Esophagus squamous epithelium (tissue), 4 donors: Measurements from ENCODE around the gene CEP162.

Experiments used
- POLR2A ChIP-seq, 4 donors: fragments of 450-650 bp; IDR thresholded peaks; one replicate each; pipeline ENCODE4 v1.6.1; 2017; ENCODE audit warnings: antibody characterized with exemption in 4 of 4, mild to moderate bottlenecking in 4 of 4, moderate library complexity in 3 of 4
- TF ChIP-seq, protein P1 (sequence below), 6 experiments: fragments of 450-650 bp in 4 of 6; fragments of 200-600 bp in 2 of 6; sonication (generic) in 2 of 6; IDR thresholded peaks; one replicate each; pipeline ENCODE4 v1.5.1; 2016 to 2019; ENCODE audit warnings: antibody characterized with exemption in 6 of 6, mild to moderate bottlenecking in 4 of 6, moderate library complexity in 4 of 6

DNA sequence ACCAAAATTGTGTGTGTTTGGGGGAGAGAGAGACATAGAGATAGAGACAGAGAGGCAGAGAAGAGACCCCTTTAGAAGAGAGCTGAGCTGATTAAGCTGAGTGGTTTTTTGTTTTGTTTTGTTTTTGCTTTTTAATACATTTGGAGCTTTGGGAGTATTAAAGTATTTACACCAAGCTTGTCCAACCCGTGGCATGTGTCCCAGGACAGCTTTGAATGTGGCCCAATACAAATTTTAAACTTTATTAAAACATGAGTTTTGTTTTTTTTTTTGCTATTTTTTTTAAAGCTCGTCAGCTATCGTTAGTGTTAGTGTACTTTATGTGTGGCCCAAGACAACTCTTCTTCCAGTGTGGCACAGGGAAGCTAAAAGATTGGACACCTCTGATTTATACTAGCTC lies 137.9 kb downstream of the CEP162 start:
- TF ChIP-seq, protein P1, sequence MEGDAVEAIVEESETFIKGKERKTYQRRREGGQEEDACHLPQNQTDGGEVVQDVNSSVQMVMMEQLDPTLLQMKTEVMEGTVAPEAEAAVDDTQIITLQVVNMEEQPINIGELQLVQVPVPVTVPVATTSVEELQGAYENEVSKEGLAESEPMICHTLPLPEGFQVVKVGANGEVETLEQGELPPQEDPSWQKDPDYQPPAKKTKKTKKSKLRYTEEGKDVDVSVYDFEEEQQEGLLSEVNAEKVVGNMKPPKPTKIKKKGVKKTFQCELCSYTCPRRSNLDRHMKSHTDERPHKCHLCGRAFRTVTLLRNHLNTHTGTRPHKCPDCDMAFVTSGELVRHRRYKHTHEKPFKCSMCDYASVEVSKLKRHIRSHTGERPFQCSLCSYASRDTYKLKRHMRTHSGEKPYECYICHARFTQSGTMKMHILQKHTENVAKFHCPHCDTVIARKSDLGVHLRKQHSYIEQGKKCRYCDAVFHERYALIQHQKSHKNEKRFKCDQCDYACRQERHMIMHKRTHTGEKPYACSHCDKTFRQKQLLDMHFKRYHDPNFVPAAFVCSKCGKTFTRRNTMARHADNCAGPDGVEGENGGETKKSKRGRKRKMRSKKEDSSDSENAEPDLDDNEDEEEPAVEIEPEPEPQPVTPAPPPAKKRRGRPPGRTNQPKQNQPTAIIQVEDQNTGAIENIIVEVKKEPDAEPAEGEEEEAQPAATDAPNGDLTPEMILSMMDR (IDR thresholded peaks at IDR 0.05) = no peak
- no peak for TF ChIP-seq POLR2A (IDR thresholded peaks at IDR 0.05)
